OCI-LY7 (cell line): ENCODE data around the gene THUMPD1. TPM values are rescaled to one million over a fixed set of nuclear protein-coding genes. Genes with fewer than 3 reads are reported as not detected.
"Not testable (repeated sequence)": the region's sequence is repeated elsewhere in the genome, so short reads cannot be mapped to it uniquely, and the experiment has no call there.

ENCODE experiments used
- BruUV-seq: library from RNA; stranded (reverse); fragments of 400-500 nt; replicated peaks from 2 replicates; lab custom pipeline; 2021; lab: Mats Ljungman, UMichigan
- CTCF ChIA-PET: fragments of 300-600 bp; sonication (Branson Sonifier 250); formaldehyde crosslinking; loops from one replicate; lab custom pipeline; 2022; ENCODE audit warnings: antibody characterized with exemption; ENCODE audit not compliant: unreplicated experiment; lab: Charles Lee
- POLR2A ChIA-PET: fragments of 300-600 bp; sonication (Branson Sonifier 250); formaldehyde crosslinking; loops from one replicate; lab custom pipeline; 2022; ENCODE audit warnings: antibody characterized with exemption; lab: Charles Lee
- DNase-seq: peaks from one replicate; pipeline ENCODE4 v3.0.0-alpha.2; 2015; ENCODE audit warnings: low spot score
- H2AFZ ChIP-seq: fragments of 200-600 bp; sonication (generic), shearing (Covaris generic); 2 replicates; pipeline ENCODE4 v1.6.1; 2014; ENCODE audit warnings: mild to moderate bottlenecking, antibody characterized with exemption, low read length, moderate library complexity
- H3K27ac ChIP-seq: fragments of 200-600 bp; sonication (generic); 2 replicates; pipeline ENCODE4 v1.5.1; 2014; ENCODE audit warnings: mixed run types, low read depth, mild to moderate bottlenecking, moderate library complexity, low read length, inconsistent platforms; ENCODE audit not compliant: poor library complexity, severe bottlenecking
- H3K36me3 ChIP-seq: fragments of 200-600 bp; sonication (generic); 2 replicates; pipeline ENCODE4 v1.6.1; 2014; ENCODE audit warnings: mild to moderate bottlenecking, antibody characterized with exemption, low read length, moderate library complexity, mixed read lengths; ENCODE audit not compliant: insufficient read depth
- H3K4me1 ChIP-seq: fragments of 200-600 bp; sonication (generic); 2 replicates; pipeline ENCODE4 v1.5.1; 2014; ENCODE audit warnings: mild to moderate bottlenecking, low read length; ENCODE audit not compliant: insufficient read depth, poor library complexity, severe bottlenecking
- H3K4me2 ChIP-seq: fragments of 200-600 bp; sonication (generic); 2 replicates; pipeline ENCODE4 v1.6.1; 2014; ENCODE audit warnings: mild to moderate bottlenecking, low read length
- H3K4me3 ChIP-seq: fragments of 200-600 bp; sonication (generic); 2 replicates; pipeline ENCODE4 v1.5.1; 2014; ENCODE audit warnings: mild to moderate bottlenecking, low read depth, low read length; ENCODE audit not compliant: poor library complexity, severe bottlenecking
- H3K79me2 ChIP-seq: fragments of 200-600 bp; sonication (generic); 2 replicates; pipeline ENCODE4 v1.6.1; 2016; ENCODE audit warnings: low read depth, mild to moderate bottlenecking, low read length, moderate library complexity, mixed read lengths; ENCODE audit not compliant: insufficient read depth
- H3K9me2 ChIP-seq: fragments of 200-600 bp; sonication (generic); 2 replicates; pipeline ENCODE4 v1.6.1; 2016; ENCODE audit warnings: mild to moderate bottlenecking, low read length, mixed read lengths; ENCODE audit not compliant: insufficient read depth
- H3K9me3 ChIP-seq: fragments of 200-600 bp; sonication (generic); 2 replicates; pipeline ENCODE4 v1.6.1; 2014; ENCODE audit warnings: mild to moderate bottlenecking, mixed run types, low read length, mixed read lengths
- H4K20me1 ChIP-seq: fragments of 200-600 bp; sonication (generic); 2 replicates; pipeline ENCODE4 v1.6.1; 2014; ENCODE audit warnings: mild to moderate bottlenecking, antibody characterized with exemption, low read length, moderate library complexity, mixed read lengths; ENCODE audit not compliant: insufficient read depth
- CTCF ChIP-seq: fragments of 200-600 bp; sonication (generic); conservative IDR thresholded peaks from 2 replicates; pipeline ENCODE4 v1.5.1; 2014; ENCODE audit warnings: mild to moderate bottlenecking, antibody characterized with exemption, low read length, moderate library complexity, mixed read lengths
- EZH2phosphoT487 ChIP-seq: fragments of 200-600 bp; sonication (generic); IDR thresholded peaks from 2 replicates; pipeline ENCODE4 v1.6.1; 2018; ENCODE audit warnings: low read depth, borderline replicate concordance, mild to moderate bottlenecking, mixed run types, antibody characterized with exemption, low read length, moderate library complexity, mixed read lengths
- intact Hi-C: fragments of 100-400 bp; cut with micrococcal nuclease; formaldehyde crosslinking; loops from one replicate; pipeline ENCODE4 v1.10.0; 2022; ENCODE audit not compliant: unreplicated experiment
- total RNA-seq, 2 experiments: library from RNA; depleted of rRNA in 1 of 2; stranded (reverse); fragments of >200 nt in 1 of 2; shearing (Covaris generic) in 1 of 2; gene quantifications; 2 replicates each; pipeline ENCODE4 v1.2.3, GENCODE V29; 2014 to 2022

Gene THUMPD1
- total RNA-seq, 2 experiments from 2014 or later: 48.2 to 48.3 TPM

GRCh38 chr16:20711277-20711911, 30.2 kb downstream of the THUMPD1 start:
- Histone ChIP-seq H4K20me1 (no peaks in the 10 kb centered on the region), H3K9me2 (no peaks in the 10 kb centered on the region), H2AFZ (no peak overlapping the region), H3K36me3 (no peaks in the 10 kb centered on the region), H3K27ac (no peak overlapping the region), H3K9me3 (no peaks in the 10 kb centered on the region), H3K79me2 (no peaks in the 10 kb centered on the region), H3K4me2 (no peak overlapping the region), H3K4me3 (no peak overlapping the region), H3K4me1 (no peaks in the 10 kb centered on the region)
- BruUV-seq: no TSS peak
- no peak for TF ChIP-seq CTCF
- TF ChIP-seq EZH2phosphoT487: no peak
- no peak for DNase-seq
- intact Hi-C loops: no loop called here
- CTCF ChIA-PET: no interaction called here
- POLR2A ChIA-PET: no interaction called here

DNA sequence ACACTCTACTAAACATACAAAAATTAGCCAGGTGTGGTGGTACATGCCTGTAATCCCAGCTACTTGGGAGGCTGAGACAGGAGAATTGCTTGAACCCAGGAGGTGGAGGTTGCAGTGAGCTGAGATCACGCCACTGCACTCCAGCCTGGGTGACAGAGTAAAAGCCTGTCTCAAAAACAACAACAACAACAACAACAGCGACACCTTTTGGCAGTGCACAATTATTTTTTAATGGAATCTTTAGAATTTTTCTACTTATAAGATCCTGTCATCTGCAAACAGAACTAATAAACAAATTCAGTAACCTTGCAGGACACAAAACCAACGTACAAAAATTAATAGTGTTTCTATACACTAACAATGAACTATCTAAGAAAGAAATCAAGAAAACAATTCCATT, 33.5 kb downstream of the THUMPD1 start:
- intact Hi-C loops, H3K36me3 ChIP-seq, H3K4me3 ChIP-seq, BruUV-seq, H3K79me2 ChIP-seq, CTCF ChIA-PET, H3K4me2 ChIP-seq, H3K27ac ChIP-seq, POLR2A ChIA-PET, H3K9me2 ChIP-seq, H3K4me1 ChIP-seq, H2AFZ ChIP-seq, H4K20me1 ChIP-seq, H3K9me3 ChIP-seq: not testable (repeated sequence)
- peak; percentile 12 for DNase-seq
- TF ChIP-seq CTCF: peak; percentile 71

- H3K36me3 ChIP-seq: no peaks in the 10 kb centered on the region
- H4K20me1 ChIP-seq: no peaks in the 10 kb centered on the region
- no peaks in the 10 kb centered on the region for H3K4me1 ChIP-seq
- intact Hi-C loops: no loop called here
- no peak overlapping the region for H2AFZ ChIP-seq
- no peak for TF ChIP-seq CTCF
- no peak for TF ChIP-seq EZH2phosphoT487
- H3K9me3 ChIP-seq: no peaks in the 10 kb centered on the region
- BruUV-seq: no TSS peak
- no peaks in the 10 kb centered on the region for H3K9me2 ChIP-seq
- ChIA-PET POLR2A (no interaction called here), CTCF (no interaction called here)
- no peak for DNase-seq
- no peak overlapping the region for H3K4me2 ChIP-seq
- no peak overlapping the region for H3K27ac ChIP-seq
- H3K4me3 ChIP-seq: no peak overlapping the region
- no peaks in the 10 kb centered on the region for H3K79me2 ChIP-seq
These were observed 34.2 kb downstream of the THUMPD1 start for GRCh38 chr16:20707461-20707860.

DNA sequence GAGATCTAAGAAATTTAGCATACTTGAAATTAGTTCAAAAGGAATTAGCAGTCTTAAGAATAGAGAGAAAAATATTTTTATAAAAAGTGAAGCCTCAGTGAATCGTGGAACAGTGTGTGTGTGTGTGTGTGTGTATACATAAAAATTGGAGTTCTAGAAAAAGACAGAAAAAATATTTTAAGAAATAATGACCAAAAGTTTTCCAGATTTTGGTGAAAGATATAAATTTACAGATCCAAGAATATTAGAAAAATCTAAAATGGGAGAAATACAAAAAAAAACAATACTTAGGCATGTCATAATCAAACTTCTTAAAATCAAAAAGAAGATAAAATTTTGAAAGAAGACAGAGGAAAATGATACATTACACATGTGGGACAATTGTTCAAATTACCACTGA, 35.6 kb downstream of the THUMPD1 start:
- not testable (repeated sequence) for BruUV-seq

More for the DNA sequence above, 35.6 kb downstream of the THUMPD1 start:
- intact Hi-C loops, CTCF ChIA-PET, H3K4me3 ChIP-seq, DNase-seq, H3K36me3 ChIP-seq, POLR2A ChIA-PET, H3K9me2 ChIP-seq, H3K9me3 ChIP-seq, H4K20me1 ChIP-seq, H3K4me1 ChIP-seq, H3K79me2 ChIP-seq, H3K27ac ChIP-seq, H2AFZ ChIP-seq, H3K4me2 ChIP-seq: not testable (repeated sequence)
